IPS-11a (cell line): ENCODE measurements around the gene PDE4D.

Source experiments
- H3K4me3 ChIP-seq: one replicate; pipeline ENCODE4 v1.5.1; 2013; ENCODE audit warnings: low read depth, low read length, control low read depth

Gene PDE4D

DNA sequence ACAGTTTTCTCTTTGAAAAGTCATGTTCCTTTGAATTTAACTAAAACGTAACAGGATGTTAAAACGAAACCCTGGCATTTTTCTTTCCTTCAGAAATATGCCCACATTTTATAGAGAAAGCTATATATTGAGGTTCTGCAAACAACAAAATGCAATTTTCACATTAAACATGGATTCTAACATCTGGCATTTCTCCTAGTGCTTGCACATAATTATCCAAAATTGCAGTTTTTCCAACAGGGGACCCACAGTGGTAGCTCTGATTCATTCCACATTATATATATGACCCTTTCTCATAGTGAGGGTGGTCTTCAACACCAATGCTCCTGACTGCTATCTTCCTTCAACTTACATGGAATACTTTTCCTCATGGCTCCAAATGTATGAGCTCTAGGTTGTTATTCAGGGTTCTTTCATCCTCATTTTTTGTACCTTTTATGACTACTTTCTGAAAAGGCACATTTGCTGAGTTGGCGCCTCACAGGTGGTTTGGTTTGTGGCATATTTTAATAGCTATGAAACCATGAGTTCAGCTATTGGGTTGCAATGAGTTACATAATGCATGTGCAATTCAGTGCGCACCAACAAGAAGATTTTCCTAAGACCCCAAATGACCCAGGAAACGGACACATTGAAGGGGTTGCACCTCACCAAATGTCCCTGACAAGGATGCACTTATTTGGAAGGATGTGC lies 758.9 kb downstream of the PDE4D start:
- no peak overlapping the region for H3K4me3 ChIP-seq

DNA sequence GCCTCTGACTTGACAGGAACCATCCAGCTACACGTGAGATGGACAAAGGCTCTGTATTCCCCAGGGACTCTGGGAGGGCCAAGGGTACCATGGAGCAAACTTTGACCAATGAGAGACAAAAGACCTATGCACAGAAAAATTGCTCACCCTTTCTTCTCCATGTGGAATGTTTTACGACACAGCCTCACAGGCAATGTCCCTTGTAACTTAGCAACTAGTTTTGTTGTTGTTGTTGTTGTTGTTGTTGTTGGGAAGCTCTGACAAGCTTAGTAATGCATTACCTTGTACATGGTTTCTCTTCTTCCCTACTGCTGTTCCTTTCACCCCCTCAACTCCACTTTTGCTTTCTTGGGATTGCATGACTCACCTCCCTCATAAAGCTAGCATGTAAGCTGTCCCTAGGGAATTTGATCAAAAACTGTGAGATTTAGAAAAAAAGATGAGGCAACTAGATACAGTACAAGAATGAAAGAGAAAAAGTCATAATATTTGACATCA lies 759.7 kb downstream of the PDE4D start:
- no peak overlapping the region for H3K4me3 ChIP-seq

DNA sequence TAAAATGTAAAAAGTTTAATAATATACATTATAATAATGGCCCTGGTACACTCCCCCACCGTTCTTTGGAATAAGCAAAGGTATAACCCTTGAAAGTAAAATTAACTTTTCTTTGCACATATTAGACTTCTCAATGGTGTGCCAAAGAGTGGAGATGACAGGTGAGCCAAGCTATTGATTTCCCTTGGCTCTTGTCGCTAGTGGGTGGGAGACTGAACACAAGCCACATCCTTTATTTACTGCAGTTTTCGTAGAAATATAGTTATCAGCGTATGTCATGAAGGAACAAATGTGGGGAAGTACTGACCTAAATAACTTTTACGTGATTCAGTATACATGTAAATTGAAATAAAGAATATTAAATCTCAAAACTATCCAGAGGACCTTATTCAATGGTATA lies 761.4 kb downstream of the PDE4D start:
- no peak overlapping the region for H3K4me3 ChIP-seq

DNA sequence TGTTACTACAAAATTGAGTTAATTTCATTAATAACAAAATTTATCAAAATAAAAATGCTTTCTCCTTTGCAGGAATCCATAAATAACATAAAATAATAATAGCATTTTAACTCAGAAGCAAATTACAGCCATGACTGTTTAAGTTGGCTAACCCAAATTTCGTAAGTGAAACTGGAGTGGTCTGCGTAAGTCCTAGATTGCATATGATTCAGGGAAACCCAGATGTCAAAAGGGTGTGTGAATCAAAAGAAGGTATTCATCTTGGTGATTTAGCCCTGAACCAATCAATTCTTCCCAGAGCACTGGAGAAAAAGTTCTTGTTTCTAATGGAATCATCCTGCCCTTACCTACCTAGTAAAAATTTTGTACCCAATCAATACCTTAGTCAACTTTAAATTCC lies 763.1 kb downstream of the PDE4D start:
- no peak overlapping the region for H3K4me3 ChIP-seq

DNA sequence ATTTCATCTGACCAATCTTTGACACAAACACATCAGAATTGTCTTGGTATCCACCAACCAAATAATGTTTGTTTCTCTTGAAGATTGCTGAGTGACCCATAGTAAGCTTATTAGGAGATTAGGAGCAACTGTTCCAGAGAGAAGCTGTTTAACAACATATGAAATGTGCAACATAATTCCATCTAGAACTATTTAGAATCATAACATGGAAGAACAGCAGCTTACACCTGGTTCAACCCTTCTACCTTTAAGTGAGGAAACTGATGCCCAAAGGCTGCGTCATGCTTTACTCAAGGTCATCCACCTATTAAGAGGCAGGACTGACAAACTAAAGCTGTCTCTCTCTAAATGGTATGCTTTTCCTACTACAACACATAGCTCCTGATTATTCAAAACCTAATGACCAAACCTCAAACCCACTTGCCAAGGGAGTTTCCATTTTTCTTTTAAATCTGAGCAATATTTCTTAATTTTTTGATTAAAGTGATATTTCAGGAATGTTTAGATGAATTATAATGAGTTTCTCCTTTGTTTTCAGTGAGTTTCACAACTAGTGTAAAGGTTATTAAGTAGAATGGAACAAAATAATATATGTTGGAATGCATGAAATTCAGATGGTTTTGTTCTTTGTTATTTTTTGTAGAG lies 764.8 kb downstream of the PDE4D start:
- H3K4me3 ChIP-seq: no peak overlapping the region

DNA sequence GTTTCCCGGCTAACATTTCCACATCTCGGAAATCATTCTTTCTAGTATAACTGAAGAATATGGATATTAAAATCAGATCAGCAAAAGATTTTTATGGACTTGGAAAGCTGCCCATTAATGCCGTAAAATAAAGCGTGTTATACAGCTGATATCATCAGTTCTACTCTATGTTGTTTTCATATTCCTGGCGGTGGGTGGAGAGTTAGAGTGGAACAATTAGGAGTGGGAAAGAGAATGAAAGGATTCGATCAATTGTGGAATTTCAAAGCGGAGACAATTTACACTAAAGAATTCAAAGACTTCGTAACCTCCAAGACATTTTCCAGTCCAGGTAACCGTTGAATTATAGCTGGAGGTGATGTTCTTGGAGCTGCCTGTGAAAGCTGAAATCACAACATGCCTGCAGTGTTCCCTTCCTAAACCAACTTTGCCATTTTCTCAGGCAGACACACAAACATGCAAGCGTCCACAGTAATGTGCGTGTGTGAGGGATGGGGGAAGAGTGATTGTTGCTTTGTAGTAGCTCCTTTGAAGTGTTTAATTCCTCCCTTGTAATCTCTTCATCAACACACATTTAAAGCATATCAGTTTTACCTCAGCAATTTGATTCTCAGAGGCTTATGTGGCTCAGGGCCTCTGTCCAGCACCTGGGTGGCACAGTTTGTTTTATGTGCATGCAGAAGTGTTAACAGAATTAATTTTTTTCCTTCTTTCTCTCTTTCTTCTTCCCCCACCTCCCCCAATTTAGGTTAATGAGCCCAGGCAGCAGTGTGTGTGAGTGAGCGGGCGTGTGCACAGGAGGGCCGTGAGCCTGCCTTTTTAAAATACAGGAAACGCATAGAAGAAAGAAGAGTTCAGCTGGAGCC lies 766.6 kb downstream of the PDE4D start:
- H3K4me3 ChIP-seq: no peak overlapping the region

DNA sequence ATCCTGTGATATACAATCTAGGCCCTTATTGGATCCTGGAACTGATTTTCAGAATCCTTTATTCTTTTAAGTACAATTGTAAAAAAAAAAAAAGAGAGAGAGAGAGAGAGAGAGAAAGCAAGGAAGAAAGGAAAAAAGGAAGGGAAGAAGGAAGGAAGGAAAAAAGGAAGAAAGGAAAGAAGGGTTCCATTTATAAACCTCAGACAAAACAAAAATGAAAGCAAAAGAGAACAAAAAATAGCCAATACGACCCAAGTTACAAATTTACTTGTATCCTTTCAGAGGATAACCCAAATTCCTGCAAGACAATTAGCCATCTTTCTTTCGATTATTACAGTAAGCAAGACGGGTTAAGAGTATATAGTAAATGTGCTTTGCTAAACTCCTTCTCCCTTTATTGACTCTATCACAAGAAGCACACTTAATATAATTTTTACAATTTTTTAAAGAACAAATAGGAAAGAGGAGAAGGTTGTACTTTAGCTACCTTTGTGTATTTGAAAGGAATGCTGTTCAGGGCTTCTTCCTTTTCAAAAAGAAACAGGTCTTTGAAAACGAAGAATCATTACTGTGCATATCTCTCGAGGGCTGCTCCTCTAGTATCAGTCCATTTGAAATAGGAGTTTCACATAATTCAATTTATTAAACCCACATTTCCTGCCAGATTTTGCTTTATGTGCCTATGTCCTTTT lies 767.4 kb downstream of the PDE4D start:
- no peak overlapping the region for H3K4me3 ChIP-seq

DNA sequence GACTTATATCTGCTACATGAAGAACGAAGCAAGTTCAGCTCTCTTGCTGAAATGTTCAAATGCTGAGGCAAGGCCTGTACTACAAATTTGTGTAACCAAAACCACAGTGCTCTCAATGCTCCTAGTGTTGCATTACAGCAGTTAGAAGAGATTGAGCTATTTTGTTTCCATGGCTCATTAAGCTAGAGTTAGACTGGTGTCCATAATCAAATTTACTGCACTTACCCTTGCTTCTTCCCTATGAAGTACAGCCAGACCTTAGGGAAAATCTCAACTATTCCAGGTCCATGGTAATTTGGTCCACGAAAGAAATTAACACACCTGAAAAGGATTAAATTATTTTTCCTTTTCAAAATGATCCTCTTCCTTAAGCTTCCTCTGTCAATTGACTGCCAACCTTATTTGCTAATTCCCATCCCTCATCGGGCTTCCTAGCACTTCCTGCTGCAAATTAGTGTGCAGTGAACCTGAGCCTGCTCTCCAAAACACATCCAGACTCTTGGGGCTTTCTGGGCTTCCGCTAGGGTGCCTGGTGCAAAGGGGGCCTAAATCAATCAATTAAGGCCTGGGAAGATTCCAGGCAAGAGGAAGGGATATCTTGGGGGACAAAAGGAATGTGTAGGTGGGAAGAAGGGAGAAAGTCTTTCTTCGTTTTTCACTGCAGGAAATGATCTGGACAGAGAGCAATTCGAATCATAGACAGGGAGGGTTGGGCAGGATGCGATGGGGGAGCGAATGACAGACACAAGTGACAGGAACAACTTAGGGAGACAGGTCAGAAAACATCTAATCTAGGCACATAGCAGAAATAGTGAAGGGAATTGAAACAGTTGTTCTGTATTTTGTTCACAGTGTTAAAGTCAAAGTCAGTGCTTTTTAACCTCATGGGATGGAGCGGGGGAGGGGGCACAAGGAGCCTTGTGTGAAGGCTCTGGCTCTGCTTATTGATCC lies 768.2 kb downstream of the PDE4D start:
- H3K4me3 ChIP-seq: no peak overlapping the region

DNA sequence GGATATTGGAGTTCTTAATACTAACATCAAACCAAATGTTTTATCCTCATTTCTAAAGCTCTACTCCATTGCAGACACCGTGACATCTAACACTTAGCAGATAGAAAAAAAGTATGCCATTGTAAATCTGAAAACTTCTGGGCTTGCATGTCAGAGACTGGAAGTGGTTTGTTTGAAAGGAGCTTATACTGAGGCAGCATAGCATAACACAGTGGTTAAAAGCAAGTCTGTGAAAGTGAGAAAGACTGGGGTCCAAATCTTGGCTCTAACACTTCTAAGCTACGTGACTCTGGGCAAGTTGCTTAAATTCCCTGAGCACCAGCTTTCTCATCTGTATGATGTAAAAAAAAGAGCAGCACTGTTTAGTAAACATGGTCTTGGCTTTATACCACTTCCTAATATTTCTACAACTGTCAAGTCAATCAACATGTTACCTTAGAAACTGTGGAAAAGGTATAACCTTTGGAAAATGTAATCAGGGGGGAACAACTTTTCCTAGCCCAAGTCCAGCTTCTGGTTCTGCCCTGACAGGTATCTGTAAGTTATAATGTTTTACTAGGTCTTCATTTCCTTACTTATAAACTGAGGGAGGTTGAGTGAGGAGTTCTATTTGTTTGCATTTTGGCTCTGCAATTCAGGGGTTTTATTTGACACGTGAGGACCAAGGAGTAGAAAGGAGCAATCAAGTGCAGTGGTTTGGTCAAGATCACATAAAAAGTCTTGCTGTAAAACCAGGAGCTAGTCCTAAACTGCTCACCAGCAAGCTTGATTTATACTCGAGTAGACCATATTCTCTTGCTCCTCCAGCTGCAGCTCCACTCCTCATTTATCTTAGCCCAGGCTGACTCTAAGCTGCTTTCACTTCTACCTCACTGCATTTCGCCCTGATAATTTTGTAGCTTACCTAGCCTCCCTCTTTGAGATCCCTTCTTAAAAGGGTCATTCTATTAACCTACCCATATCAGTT lies 769.6 kb downstream of the PDE4D start:
- H3K4me3 ChIP-seq: no peak overlapping the region

DNA sequence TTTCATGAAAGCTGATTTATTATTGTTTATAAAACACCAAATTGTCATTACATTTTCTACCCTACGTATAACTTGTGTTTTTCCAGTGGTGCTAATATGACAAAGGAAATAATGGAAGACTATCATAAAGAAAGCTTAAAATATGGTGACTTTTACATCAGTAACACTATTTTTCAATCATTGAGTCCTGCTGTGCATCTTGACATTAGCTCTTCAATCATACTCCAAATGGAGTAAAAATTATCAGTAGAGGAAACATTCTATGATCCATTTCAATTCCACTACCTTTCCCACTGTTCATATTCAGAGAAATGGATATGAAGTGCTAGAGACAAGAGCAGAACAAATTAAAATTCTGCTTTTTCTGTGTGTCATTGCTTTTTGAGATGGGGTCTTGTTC lies 774.0 kb downstream of the PDE4D start:
- H3K4me3 ChIP-seq: no peak overlapping the region

DNA sequence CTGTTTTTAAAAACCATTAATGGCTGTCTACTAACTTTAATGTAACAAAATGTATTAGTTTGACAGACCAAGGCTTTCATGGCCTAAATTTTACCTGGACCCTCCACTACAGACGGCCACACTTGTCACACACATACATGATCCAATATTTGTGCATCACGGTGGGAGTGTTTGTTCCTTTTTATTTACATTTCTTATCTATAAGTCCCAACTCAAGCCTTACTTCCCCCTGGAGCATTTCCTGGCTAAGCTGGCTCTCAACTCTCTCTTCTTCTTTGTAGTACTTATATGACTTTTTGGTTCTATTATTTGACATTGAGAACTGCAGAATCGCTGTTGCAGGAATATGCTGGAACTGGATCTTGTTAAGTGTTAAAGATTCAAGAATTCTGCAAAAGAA lies 776.2 kb downstream of the PDE4D start:
- H3K4me3 ChIP-seq: no peak overlapping the region

DNA sequence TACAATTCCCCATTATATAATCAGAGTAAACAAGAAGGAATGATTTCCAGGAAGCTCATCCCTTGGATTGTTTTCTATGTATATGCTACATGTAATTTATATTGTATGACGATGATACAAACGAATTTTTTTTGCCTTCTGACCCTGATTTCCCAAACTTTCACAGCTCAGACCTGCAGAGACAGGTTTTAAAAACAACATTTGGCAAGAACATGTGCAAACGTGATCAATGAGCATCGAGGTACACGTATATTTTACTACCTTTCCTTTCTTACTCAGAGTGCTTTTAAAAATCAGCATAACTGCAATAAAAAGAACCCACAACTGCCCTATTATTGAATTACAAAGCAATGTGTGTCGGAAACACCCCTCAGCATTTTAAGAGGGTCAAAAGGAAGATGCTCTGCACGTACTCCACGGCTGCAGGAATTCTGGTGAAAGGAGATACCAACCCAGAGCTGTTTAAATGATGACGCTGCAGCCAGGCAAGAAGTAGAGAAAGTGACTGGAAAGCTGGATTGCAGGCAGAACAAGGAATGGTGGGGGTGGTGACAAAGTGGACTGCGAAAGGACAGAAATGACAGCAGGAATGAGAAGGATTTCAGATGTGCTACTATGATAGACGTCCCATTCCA lies 777.2 kb downstream of the PDE4D start:
- no peak overlapping the region for H3K4me3 ChIP-seq

DNA sequence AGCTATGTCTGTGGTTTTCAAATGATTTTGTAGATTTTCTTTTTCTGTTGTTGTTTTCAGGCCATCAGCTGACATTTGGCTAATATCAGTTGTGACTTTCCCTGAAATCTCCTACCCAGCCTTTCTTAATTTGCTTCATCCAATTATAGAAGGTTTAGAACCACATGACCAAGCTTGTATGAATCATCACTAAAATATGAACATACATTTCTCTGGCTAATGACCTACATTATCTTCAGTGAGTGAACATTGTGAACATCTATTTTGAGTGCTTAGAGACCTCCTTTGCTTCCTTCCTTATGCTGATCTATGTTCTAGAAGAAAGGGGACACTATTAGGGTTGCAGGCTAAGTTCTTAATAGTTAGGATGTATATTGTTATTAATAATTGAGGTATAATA lies 778.2 kb downstream of the PDE4D start:
- H3K4me3 ChIP-seq: no peak overlapping the region

DNA sequence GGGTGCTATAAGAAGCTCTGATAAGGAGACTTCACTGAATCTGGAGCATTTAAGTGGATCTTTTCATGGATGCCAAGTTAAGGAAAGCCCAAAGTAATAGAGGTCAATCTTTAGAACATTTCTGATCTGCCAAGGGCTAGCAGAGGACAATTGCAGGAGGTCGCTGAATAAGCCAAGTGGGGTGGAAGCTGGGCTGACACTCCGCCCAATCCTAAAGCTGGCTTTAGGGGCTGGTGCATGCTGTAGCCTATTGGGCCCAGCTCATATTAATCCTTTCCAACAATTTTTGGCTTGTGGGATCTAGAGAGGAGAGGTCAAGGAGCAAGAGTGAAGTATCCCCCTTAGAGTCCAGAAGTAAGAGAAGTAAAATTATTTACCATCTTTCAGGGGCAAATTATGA lies 784.1 kb downstream of the PDE4D start:
- no peak overlapping the region for H3K4me3 ChIP-seq

DNA sequence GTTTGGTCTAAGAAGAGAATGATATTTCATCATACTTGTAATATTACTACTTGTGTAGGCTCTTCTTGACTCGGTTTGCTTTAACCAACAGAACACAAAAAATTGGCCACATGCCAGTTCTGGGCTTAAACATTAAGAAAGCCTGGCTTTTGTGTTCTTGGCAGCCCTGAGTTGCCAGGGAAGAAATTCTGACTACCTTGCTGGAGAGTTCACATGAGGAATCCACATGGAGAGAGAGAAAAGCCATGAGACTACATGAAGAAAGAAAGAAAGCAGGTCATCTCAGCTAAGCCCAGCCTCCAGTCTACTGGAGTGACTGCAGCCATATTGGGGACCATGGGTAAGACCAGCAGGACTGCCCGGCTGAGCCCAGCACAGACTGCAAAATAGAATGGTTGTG lies 785.8 kb downstream of the PDE4D start:
- no peak overlapping the region for H3K4me3 ChIP-seq

DNA sequence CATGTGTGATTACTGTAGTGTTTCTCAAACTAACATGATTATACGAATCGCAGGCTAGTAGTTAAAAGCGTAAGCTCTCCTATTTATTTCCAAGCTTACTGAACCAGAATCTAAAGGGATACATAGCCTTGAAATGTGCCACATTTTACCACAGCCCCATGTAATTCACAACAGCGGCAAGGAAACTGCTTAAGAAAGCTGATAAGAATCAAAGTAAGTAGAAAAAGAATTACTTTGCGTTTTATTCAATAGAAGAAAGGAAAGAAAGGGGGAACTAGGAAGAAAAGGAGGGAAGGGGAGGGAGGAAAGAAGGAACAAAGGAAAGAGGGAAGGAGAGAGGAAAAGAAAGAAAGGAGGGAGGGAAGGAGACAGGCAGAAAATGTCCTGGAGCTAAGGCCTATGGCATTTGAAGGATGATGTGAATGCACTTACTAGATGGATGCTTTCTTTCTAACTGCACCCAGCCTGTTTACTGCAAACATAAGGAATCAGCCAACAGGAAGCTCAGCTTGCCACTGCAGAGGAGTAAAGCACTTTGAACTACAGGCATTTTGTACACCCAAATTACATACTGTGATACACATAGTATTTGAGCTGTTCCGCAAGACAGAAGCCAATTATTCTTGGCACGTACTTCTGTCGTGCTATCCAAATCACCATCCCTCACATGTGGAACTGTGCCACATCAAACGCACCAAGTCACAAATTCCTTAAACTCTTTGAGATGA lies 789.0 kb downstream of the PDE4D start:
- H3K4me3 ChIP-seq: no peak overlapping the region

DNA sequence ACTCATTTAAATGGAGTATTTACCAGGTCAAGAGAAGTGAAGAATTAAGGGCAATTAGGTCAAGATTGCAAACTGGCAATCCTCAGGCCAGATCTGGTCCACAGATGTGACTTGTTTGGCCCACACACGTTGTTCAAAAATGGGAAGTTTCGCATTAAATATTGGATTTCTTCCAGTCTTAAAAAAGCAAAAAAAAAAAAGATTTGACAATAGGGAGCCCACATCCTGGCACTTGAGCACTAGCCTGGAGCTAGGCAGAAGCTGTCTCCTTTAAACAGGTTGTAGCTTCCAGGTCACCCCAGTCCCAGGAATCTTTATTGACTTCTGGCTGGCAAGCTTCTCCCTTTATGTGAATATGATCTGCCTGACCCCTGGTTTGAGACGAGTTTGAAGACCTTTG lies 790.2 kb downstream of the PDE4D start:
- no peak overlapping the region for H3K4me3 ChIP-seq

DNA sequence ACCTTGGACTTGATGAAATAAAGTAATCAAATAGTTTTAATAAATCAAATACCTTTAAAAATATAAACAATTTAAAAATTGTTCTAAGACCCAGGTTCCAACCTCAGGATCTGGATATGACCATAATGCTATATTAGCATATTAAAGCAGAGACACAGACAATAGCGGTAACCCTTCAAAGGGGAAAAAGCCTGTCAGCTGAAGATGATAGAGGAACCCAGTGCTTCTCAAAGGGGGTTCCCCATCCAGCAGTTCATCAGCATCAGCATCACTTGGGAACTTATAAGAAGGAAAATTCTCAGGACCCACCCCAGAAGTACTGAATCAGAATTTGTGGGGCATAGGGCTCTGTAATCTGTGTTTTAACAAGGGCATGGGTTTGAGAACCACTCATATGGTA lies 791.1 kb downstream of the PDE4D start:
- H3K4me3 ChIP-seq: no peak overlapping the region
